HUDEP-2 (cell line): ENCODE data around the gene SMCR8.
A peak's percentile ranks its signal among the peaks of the same experiment; 100 is the strongest.
"Not testable (repeated sequence)": the region's sequence is repeated elsewhere in the genome, so short reads cannot be mapped to it uniquely, and the experiment has no call there.

Experiments
- DNase-seq, 76 experiments: peaks; one replicate each; lab custom pipeline; 2025; ENCODE audit not compliant: unreplicated experiment in 76 of 76; lab: John Stamatoyannopoulos, UW

The SMCR8 gene

DNA sequence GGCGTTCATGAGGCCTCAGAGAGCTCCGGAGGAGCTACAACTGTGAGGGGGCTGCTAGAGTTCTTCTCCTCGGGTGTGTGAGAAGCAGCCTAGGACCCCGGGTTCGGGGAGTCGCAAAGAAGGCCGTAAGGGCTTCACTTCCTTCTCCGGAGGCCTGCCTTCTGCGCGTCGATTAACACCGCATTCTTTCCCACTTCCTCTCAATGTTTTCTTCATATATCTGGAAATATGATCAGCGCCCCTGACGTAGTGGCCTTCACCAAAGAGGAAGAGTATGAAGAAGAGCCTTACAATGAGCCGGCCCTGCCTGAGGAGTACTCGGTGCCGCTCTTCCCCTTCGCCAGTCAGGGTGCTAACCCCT, 449 bp downstream of the SMCR8 start:
- DNase-seq = no peak

DNA sequence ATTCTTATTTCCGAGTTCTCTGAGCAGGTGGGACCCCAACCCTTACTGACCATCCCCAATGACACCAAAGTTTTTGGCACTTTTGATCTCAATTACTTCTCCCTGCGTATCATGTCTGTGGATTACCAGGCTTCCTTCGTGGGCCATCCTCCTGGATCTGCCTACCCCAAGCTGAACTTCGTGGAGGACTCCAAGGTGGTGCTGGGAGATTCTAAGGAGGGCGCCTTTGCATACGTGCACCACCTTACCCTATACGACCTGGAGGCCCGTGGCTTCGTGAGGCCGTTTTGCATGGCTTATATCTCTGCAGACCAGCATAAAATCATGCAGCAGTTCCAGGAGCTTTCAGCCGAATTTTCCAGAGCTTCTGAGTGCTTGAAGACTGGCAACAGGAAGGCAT, 868 bp downstream of the SMCR8 start:
- no peak for DNase-seq

DNA sequence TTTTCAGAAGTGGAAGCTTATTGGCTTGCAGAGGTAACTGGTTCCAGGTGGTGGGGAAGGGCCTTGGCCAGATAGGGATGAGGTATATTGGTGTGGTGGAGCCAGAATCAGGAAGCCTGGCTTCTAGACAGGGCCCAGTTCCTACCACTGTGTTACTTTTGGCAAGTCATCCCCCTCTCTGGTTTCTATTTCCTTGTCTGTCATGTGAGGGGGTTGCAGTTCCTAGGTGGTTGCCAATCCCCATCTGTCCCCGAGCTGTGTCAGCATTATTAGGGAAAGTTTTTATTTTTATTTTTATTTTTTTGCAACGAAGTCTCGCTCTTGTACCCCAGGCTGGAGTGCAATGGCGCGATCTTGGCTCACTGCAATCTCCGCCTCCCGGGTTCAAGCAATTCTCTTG, 3.0 kb downstream of the SMCR8 start:
- no peak for DNase-seq

DNA sequence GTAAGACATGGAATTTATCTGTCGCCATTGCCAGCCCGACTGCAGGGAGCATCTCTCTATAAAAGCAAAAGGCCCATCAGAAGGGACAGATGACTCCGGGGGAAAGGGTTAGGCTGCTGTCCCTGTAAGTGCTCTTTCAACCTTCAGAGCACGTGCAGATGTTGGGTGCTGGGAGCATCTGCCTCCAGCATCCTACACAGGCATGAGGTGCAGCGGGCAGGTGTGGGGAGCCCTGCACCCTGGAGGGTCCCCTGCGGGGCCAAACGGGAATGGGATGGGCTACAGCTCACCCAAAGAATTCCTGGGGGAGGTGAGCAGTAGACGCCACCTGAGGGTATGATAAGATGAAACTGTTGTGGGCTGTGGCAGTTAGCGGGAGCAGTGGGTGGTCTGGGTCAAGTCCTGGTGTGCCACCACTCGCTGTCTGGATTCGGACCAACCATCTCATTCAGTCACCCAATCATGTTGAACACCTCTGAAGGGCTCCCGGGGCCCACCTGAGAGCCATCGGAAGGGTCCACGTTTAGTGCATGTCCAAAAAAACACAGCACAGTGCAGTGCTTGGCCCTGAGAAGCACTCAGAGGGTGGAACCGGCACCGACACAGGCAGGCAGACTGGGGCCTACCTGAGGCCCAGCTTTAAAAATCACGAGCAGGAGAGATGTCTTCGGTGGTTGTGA, 3.8 kb downstream of the SMCR8 start:
- no peak for DNase-seq

DNA sequence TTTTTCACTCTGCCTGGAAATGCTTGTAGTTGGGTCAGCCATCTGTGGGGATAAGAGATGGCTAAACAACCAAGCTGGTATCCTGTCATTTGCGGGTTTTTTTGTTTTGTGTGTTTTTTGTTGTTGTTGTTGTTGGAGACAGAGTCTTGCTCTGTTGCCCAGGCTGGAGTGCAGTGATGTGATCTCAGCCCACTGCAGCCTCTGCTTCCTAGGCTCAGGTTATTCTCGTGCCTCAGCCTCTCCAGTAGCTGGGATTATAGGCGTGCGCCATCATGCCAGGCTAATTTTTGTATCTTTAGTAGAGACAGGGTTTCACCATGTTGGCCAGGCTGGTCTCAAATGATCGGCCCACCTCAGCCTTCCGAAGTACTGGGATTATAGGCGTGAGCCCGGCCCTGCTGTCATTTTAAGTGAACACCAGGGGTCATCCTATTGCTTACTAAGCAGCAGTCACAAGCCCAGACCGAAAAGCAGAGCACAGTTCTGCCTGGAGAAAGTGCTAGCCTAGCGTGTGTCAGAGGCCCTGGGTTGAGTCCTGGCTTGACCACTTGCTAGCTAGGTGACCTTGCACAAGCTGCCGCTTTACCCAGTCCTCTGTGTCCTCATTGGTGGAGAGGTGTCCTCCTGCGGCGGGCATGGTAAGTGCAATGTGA, 4.6 kb downstream of the SMCR8 start:
- DNase-seq = peak in 14 of 76 experiments; percentile 4 to 37 (median 18)

DNA sequence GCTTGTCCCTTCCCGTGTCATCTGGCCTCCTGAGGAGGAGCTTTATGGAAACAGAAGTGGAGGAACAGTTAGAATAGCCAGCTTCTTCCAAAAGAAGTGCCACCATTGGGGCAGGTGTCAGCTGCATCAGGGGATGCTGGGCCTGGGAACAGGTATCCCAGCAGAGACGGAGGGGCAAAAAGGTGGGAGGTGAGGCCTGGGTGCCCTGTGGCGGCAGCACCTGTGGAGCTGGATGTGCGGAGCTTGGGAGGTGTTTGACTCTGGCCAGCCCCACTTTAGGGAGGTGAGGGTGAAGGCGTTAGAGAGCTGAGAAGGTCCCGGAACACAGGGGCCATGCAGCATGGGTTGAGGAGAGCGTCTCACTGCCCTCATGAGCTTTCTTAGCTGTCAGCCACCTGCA, 5.2 kb downstream of the SMCR8 start:
- no peak for DNase-seq

DNA sequence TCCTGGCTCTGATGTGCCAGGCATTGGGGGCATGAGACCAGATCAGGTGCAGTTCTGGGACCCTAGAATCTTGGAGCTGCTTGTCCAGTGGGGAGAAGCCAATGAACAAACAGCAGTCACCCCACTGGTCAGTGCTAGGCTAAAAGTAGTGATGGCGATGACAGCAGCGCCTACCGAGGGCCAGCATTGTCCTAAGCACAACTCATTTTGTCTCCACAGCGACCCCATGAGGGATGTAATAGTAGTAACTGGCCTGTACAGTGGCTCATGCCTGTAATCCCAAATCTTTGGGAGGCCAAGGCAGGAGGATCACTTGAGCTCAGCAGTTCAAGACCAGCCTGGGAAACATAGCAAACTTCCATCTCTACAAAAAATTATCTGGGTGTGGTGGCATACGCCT, 6.2 kb downstream of the SMCR8 start:
- peak in 1 of 76 experiments; percentile 6 for DNase-seq

DNA sequence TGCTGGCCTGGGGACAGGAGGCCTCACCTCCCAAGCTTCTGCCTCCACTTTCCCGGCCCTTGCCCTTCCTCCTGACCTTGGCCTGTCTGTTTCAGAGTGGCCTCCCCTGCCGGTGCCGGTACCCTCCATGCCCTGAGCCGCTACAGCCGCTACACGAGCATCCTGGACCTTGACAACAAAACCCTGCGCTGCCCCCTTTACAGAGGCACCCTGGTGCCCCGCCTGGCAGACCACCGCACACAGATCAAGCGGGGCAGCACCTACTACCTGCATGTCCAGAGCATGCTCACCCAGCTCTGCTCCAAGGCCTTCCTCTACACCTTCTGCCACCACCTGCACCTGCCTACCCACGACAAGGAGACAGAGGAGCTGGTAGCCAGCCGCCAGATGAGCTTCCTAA, 7.4 kb downstream of the SMCR8 start:
- DNase-seq = no peak

DNA sequence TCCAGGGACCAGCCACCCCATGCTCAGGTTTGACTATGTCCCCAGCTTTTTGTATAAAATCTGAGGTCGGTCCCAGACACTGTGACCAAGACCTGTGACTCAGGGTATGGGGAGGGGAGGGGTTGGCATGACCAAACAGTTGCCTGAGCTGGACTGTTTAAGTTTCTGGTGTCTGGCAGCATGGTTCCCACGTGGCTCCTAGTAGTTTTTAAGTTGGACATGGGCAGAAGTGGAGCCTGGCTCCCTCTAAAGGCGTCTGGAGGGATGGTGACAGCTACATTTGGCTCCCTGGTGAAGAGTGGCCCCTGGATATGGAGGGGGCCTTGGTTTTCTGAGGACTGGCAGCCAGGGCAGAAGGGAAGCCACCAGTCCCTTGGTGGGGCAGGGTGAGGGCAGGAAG, 7.9 kb downstream of the SMCR8 start:
- DNase-seq = peak in 3 of 76 experiments; percentile 18 to 31 (median 20)

DNA sequence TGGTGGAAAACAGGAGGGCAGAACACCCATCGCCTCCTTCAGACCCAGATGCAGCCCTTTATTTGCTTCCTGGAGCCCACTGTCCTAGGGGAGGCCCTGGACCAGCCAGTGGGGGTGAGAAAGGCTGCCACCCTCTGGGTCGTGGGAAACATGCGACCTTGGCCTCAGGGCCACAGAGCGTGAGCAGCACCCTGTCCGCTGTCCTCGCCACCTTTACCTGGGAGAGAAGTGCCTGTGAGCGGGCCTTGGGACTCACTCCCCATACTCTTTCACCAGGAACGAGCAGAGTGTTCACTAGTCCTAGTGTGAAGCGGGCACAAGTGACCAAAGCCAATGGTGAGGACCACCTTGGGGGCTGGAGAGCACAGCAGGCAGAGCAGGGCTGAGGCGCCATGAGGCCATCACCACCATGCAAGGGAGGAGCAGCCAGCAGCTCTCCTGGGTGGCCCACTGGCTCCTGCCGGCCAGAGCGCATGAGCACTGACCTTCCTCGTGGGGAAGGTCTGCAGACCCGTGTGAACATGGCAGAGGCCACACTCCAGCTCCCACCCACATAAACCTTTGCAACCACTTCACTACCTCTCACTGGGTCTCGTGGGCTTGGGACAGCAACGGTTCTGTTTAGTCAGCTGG, 8.5 kb downstream of the SMCR8 start:
- DNase-seq = no peak

DNA sequence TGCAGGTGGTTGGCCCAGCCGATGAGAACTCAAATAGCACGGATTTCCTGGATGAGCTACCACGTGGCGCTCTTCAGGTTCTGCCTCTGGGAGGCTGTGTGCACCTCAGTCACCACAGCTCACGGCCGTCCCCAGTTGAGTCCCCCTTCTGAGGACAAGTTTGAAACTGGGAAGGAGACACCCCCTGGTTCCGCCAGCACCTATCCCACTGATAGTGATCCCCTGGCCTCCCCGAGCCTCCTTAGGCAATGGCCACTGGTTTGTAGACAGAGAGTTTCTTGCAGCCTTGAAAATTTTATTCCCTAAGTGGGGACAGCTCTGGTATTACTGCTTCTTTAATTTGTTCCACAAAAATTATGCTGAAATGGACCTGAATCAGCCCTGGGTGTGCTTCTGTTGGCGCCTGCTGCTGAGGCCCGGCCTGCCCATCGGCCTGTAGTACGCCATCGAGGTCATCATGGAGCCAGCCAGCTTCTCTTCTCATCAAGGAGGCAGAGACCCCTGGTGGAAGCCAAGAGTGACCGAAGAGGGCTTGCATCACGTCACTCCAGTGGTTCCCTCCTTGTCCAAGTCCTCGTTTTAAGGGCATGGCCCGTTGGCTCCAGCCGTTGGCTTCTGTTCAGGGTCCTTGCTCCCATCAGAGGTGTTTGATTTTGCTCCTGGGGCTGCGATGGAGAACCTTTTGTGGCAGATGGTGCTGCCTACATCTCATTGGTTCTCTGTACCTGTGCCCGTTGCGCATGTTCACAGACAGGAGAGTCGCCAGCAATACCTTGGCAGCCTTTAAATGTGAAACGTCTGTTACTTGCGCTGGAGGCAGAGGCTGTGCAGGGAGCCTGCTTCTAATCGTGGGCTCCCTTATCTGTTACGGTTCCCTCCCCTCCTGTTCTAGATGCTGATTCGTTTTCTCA, 9.3 kb downstream of the SMCR8 start:
- no peak for DNase-seq

DNA sequence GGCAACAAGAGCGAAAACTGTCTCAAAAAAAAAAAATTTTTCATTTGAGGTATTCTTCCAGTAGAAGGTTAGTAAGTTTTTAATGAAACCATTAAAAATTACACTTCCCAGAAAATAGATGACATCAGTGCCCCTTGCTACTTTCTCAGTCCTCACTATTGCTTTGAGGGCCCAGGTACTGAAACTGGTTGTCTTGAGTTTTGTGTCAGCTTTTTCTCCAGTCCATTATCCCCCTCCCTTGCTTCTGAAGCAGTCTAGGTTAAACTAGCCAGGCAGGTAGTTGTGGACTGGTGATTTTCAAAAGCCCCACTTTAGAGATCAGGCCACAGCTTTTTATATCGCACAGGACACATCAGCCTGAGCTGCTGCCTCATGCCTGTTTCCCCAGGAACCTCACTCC, 10.9 kb downstream of the SMCR8 start:
- no peak for DNase-seq

DNA sequence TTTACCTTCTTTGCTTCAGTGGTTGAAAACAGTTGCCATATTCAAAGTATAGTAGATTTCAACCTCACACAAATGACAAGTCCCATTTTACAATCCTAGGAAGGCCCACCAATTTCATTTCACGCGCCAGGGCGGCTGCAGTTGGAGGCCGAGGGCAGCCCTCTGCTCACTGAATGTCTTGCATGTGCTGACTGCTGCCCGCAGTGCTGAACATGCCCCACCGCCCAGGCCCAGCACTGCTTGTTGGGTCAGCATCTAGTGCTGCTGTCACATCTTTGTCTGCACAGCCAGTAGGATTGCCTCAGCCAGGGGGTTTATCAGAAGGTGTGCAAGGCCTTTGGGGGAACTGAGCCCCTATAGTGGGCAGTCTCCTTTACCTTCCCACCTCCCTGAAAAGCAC, 11.5 kb downstream of the SMCR8 start:
- DNase-seq = no peak

DNA sequence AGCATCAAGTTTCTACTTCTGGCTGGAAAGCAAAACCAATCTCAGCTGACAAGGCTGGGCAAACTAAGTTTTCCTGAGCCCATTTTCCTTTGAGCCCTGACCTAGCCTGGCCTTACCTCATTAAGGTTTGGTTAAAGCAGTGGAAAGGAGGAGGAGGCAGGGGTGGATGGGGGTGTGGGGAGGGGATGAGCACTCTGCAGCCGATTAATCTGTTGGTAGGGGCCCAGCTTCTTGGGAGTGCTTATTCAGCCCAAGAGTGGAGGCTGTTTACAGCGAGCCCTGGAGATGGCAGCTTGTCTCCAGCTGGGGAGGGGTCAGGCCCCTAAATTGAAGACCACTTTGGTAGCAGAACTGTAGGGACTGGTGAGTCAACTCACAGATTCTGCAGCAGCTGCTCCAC, 12.0 kb downstream of the SMCR8 start:
- DNase-seq = no peak

DNA sequence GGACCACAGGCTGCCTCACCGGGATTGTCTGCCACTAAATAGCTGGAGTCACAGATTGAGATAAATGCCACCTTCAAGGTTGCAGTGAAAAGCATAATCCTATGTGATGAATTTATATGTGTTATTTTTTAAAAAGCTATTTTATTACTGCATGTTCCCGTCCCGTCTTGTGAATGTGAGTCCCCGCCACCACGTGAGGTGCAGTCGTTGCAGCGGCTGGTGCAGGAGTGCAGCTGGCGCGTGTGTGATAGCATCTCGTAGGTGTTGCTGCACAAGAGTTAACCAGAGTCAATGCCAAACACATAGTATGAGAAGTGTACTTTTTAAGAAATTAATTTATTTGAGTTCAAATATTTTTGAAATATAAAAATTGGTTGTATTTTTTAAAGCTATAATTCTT, 12.5 kb downstream of the SMCR8 start:
- DNase-seq = no peak

DNA sequence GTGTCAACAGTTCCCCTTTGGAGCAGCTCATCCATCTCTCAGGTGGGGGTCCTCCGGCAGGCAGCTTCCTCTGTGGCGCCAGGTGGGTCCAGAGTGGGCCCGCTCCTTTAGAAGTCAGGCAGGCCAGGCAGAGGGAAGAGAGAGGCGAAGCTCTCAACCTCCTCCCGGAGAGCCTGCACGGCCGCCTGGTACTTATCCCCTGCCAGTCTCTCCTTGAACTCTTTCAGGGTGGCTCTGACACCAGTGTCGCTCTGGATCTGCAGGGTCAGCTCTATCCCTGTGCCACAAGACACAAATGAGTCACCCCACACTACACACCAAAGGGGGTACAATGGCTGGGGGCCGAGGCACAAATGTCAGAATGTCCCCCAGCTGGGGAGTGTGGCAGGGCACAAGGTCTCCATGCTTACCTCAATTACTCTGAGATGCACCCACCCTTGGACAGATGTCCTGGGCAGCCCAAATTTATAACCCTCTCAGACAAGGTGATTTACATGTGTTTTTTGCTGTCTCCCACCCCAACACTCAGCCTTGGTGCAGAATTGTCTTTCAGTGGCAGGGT, 13.6 kb downstream of the SMCR8 start:
- DNase-seq = no peak

DNA sequence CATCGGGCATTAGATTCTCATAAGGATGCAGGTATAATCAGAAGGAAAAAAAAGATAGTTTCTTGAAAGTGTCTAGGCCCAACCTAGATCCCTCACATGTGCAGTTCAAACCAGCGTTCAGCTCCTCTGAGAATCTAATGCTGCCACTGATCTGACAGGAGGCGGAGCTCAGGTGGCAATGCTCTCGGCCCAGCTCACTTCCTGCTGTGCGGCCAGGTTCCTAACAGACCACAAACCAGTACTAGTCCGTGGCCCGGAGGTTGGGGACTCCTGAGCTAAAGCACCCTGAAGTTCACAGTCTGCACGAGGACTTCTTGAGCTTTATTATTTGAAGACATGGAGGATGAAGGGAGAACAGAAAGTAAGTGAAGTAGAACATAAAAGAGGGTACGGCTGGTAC, 16.8 kb downstream of the SMCR8 start:
- DNase-seq = no peak

DNA sequence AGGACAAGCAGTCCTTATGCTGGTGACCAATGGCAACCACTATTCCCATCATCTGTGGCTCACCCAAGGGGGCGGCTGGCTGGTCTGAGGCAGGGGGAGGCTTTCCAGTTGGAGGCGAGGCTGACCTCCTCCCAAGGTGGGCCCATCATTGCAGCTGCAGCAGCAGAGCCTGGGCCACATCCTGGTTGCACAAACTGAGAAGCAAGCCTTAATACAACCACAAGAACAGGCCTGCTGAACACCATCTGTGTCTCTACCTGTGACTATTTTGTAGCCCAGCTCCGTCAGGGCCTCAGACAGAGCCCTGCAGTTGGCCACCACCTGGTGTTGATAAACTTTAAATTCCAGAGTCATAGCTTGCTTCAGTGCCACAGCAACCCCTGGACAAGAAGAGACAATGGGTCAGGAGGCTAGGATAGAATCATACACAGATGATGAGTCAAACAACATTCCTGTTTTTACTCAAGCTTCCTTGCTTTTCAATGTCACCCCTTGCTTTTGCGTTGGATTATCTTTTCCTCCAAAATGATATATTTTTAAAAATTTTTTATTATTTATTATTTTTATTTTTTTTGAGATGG, 17.9 kb downstream of the SMCR8 start:
- DNase-seq = no peak

DNA sequence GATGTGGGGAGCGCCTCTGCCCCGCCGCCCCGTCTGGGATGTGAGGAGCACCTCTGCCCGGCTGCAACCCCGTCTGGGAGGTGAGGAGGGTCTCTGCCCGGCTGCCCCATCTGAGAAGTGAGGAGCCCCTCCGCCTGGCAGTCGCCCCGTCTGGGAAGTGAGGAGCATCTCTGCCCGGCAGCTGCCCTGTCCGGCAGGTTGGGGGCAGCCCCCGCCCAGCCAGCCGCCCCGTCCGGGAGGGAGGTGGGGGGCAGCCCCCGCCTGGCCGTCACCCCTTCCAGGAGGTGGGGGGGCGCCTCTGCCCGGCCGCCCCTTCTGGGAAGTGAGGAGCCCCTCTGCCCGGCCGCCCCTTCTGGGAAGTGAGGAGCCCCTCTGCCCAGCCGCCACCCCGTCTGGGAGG, 23.1 kb downstream of the SMCR8 start:
- DNase-seq = not testable (repeated sequence)

DNA sequence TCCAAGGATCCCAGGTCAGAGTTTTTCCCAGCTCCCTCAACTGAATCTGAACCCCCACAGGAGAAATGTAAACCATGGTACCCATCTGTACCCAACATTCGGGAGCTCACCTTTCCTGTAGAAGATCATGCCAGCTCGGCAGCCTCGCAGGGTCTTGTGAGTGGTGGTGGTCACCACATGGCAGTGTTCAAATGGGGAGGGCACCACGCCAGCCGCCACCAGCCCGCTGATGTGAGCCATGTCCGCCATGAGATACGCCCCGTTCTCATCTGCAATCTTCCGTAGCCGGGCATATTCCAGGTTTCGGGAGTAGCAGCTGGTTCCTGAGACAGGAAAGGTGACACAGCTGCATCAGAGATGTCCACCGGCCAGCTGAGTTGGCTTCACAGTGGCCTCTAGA, 24.8 kb downstream of the SMCR8 start:
- DNase-seq = no peak

DNA sequence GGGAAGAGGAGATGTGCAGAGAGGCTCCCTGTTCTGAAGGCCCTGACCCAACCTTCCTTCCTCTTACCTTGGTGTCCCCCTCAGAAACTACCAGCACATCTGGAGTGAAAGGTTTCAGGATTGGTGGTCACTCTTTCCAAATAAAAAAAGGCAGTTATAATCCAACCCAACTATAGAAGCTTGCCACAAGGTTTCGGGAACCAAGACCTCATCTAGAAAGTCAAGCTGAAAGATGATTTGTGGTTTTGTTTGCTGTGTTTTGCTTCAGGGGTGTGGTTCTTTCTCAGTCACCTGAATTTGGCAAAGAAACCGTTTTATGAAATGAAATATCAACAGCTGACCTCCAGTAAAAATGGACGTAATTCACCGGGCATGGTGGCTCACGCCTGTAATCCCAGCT, 28.9 kb downstream of the SMCR8 start:
- no peak for DNase-seq
